AG08395 (cell line): ENCODE results near the gene ATP11C.

Source experiments
- DNase-seq: peaks from one replicate; pipeline ENCODE4 v3.0.0; 2012; ENCODE audit warnings: mixed read lengths, low spot score

Gene ATP11C

GRCh38 chrX:139804482-139804881 lies 128.4 kb downstream of the ATP11C start:
- no peak for DNase-seq

DNA sequence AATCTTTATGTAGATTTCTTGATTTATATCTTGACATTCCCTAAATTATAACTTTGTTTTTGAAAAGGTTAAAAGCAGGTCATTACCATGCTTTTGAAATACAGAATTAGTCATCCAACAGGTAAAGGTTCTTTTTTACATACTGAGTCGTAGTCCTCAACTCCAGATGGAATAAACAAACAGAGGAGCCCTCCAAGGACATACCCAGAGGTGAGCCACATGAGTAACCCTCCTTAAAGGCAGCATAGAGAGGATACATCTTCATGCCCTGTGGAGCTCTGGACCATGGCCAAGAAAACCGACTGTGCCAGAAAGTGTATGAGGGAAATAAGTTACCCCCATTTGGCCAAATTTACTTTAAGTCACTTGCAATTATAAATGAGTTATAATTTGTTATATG lies 129.6 kb downstream of the ATP11C start:
- DNase-seq = no peak

GRCh38 chrX:139802048-139802447 lies 130.8 kb downstream of the ATP11C start:
- no peak for DNase-seq

DNA sequence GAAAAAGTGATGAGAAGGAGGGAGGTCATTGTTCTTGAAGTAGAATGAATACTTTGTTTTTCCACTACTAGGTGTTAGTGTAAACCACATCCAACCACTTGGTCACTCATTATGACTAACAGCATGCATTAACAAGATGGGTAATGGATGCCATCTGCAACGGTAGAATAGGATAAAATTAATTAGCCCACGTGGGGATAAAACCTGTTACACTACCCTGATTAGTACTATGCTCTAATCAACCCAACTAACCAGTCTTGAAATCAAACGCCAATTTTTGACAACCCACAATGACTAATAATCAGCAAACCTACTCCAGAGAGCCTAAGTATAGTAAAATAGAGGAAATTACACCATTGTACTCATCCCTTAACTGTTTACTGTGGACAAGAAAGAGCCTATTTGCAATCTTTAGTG lies 131.4 kb downstream of the ATP11C start:
- DNase-seq = no peak

- DNase-seq = no peak
Measured at GRCh38 chrX:139798701-139799100, 134.2 kb downstream of the ATP11C start.

- no peak for DNase-seq
Measured at GRCh38 chrX:139795196-139795595, 137.7 kb downstream of the ATP11C start.

GRCh38 chrX:139787601-139788000 lies 145.3 kb downstream of the ATP11C start:
- DNase-seq = no peak

DNA sequence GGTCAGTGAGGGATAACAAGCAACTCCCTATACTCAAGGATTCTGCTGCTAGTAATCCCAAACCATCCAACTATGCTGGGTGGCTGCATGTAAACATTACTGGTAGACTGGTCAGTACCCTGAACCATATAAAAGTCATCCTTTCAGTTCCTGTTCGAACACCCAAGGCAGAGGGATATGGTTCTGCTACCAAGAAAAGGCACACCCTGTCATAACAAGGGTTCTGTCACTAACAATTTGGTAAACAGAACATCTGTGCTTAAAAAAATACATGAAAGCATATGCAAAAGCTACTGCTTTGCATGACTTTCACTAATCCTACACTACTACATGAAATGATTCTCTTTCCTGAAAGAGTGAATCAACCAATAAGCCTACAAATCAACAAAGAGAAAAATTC lies 148.0 kb downstream of the ATP11C start:
- no peak for DNase-seq

DNA sequence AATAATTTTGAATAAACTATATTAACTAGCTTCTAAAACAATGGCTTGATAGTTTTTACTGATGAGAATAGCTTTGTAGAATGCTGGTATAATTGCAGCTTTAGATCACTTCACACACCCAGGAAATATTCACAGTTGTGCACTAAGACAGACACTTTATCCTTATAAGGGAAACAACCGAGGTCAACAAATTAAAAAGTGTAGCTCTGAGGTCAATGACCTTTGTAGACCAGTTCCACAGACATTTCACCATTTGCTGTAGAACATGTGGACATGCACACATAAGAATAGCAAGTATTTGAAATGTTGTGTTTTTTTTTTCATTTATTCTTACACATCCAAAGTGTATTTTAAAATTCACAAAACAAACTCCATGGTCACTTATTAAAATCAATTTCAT lies 148.9 kb downstream of the ATP11C start:
- no peak for DNase-seq

GRCh38 chrX:139783030-139783429 lies 149.8 kb downstream of the ATP11C start:
- DNase-seq = no peak

DNA sequence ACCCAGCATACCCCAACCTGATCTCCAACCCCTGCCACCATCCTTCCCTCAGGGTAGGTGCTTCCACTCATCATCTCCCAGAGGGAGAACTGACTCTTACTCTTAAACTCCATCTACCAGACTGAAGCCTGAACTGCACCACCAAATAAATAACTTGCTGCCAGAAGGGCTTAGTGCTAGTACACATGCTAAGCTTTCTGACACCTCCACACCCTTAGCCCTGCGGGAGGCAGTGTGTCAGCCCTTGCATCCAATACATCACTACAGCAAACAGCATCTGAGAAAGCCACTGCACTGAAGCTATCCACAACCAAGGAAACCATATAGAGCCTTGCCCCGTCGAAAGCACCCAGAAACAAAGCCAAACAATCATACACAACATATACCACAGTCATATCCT lies 156.3 kb downstream of the ATP11C start:
- DNase-seq = no peak

GRCh38 chrX:139770366-139770765 lies 162.5 kb downstream of the ATP11C start:
- DNase-seq = no peak

- no peak for DNase-seq
Measured at GRCh38 chrX:139766545-139766983, 166.3 kb downstream of the ATP11C start.

- no peak for DNase-seq
Measured at GRCh38 chrX:139762400-139763183, 170.3 kb downstream of the ATP11C start.

DNA sequence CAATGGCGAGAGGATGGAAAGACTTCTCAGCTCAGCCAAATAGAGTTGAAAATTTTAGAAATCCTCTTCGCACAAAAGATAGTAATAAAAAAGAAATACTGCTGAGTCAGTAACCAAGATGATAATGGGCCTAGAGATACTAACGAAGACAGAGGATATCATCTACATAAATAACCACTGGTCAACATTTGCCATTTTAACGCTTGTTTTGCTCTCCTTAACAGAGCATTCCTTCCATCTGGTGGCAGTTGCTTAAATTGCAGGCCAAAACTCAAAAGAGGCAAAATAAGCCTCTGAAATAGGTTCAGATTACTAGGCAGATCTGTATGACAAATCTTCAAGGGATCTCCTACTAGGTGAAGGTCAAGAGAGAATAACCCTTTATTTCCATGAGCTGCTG lies 173.2 kb downstream of the ATP11C start:
- DNase-seq = peak; percentile 12

GRCh38 chrX:139758809-139759208 lies 174.0 kb downstream of the ATP11C start:
- no peak for DNase-seq

GRCh38 chrX:139758250-139758649 lies 174.6 kb downstream of the ATP11C start:
- no peak for DNase-seq

DNA sequence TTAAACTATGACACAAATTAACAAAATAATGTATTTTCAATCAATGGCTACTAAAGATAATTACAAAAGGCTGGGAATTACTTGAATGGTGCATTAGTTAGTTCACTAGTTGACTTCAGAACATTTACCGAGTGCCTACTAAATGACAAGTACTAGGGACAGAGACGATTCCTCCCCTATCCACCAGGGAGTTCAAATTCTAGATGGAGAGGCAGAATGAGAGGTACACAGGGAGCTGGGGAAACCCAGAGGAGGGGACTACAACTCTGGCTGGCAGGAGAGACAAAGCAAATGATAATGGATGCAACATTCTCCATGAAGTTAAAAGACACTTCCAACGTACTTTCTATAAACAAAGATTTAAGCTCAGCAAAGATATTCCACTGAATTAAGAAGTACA lies 181.8 kb downstream of the ATP11C start:
- DNase-seq = no peak

DNA sequence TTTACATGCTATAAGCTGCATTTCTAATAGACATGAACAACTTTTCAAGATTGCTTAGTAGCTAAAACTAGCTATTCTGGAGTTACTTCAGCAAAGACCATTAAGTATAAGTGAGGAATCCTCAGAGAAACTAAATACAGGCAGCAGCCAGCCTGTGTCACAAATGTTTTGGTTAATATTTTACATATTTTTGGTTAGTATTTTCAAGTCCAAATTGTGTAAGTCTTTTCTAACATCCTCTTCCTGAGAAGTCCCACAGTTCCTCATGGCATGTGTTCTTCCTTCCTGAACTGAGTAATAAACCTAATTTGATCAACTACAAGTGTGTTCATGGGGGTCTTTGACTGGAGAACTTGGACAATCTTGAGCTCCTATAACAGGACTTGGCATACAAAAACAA lies 182.5 kb downstream of the ATP11C start:
- DNase-seq = peak; percentile 3

DNA sequence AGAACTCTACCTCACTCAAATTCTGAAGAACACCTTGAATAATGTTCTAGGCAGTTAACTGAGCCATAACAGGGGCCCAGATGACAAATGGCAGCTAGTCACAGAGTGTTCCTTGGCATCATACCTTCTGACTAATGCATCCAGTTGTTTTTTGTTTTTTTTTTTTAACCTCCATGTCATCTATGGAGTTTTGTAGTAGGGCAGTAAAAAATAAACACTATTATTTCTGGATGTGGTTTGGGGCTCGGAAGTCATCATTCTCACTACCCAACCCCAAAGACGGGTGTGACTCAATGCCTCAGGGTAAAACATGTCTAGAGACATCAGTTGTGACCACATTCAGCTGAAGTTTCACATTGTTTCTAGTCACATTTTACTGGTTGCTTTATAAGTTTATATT lies 193.7 kb downstream of the ATP11C start:
- peak; percentile 45 for DNase-seq

- no peak for DNase-seq
Measured at GRCh38 chrX:139738581-139738980, 194.3 kb downstream of the ATP11C start.

GRCh38 chrX:139736151-139736550 lies 196.7 kb downstream of the ATP11C start:
- no peak for DNase-seq

- DNase-seq = no peak
Measured at GRCh38 chrX:139734996-139735395, 197.9 kb downstream of the ATP11C start.

- DNase-seq = no peak
Measured at GRCh38 chrX:139725720-139726119, 207.1 kb downstream of the ATP11C start.
